Putamen (tissue), 1 donor: ENCODE measurements around the gene ATP2B2.

ENCODE experiments used
- DNase-seq: peaks from one replicate; pipeline ENCODE4 v3.0.0-alpha.2; 2016; ENCODE audit warnings: low spot score

ATP2B2 gene

DNA sequence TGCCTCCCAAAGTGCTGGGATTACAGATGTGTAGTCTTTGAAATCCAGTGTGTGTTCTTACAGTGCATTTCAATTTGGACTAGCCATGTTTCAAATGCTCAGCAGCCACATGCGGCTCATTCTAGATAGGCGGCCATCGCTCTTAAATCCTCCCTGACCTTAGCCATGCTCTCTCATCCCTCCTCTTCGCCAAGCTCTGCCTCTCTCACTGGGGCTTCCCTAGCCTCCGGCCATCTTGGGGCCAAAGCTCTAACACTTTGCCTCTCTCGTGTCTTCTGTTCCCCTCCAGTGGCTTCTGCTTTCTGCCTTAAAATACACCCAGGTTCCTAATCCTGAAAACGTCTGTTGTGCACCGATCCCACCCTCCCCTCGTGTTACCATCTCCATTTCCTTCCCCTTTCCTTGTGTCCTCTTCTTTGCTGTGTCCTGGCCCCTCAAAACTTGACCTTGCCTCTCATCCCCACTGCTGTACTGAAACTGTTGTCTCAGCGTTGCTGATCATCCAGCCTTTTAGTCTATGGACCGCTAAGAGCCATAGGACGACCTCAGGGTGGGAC, 211.3 kb downstream of the ATP2B2 start:
- no peak for DNase-seq

DNA sequence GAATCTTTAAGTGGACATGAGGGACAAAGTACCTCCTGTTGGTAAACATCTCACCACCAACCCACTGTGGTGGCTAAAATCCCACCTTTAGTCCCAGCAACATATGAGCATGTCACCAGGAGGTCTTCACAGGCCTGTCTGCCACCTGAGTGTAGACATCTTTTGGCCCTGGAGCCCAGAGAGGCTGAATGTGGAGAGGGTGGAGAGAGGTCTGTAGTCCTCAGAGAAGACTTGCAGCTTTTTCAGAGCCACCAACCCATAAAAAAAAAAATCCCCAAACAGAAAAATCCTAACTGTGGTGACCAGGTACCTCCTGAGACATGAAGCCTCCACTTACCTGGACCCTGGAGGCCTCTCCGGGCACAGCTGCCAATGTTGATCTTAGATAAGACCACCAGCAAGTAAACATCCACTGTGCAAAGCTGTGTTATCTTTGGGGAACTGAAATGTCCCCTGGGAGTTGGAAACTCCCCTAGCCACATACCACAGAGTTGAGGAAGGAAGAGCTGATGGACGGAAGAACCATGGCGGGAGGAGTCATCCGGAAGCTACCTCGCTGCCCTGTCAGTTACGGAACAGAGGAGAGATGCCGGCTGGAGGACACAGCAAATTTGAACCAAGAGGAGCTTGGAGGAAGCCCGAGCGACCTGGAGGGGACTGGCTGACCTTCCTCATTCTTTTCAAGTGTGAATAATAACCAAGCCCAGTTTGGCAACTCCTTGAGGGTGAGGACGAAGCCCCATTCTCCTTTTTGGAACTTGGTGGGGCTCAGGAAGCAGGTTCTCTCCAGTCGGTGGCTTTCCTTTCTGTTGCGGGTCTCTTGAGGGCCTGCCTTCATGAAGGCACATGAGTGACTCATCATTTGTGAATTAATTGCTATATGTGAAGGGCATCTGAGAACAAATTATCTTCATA, 212.6 kb downstream of the ATP2B2 start, which contains the start of gene GHRL:
Gene GHRL (minus strand): TSS at position 443 of the 915 bp plus-strand sequence. CDS start 2,767 bp downstream, outside the sequence.
- DNase-seq = no peak

DNA sequence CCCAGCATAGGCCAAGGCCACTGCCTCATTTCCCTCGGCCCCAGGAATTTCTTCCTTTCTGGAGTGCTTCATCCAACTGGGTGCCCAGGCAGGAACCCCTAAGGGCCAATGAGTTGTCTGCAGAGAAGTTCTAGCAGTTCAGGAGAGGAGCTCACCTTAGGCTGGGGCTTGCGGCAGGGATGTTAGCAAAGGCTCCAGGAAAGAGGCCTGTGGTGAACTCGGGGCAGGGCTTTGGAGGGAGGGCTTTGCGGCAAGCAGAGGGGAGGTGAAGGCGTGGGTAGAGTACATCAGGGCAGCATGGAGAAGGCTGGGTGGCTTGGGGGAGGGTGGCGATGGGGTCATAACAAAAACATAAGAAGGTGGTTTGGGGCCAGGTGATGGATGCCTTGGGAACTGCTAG, 213.7 kb downstream of the ATP2B2 start:
- DNase-seq = no peak

DNA sequence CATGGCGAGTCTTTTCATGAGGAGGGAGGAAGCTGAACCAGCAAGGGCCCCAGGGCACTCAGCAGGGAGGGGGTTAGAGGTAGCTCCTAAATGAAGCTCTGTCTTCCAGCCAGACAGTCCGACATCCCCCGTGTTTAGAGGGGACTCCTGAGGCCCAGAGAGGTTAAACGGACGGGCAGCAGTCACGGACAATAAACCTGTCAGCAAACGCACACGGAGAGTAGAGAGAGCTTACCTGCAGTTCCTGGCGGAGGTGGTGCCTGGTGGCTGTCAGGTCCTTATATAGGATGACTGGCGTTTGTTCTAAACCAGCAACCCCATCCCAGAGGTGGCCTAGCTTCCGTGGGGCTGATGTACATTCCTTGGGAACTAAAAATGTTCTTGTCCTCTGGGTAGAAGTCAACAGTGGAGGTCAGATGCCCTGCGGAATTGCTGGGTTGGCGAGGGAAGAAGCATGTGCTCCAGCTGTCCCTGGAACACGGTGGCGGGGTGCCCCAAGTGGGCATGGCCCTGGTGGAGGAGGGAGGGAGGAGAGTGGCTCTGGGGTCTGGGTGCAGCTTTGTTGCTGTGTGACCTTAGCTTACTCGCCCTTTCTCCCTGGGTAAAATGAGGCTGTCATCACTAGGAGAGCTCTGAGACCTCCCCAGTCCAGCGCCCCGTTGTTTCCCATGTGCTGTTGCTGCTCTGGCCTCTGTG, 214.8 kb downstream of the ATP2B2 start:
- no peak for DNase-seq

DNA sequence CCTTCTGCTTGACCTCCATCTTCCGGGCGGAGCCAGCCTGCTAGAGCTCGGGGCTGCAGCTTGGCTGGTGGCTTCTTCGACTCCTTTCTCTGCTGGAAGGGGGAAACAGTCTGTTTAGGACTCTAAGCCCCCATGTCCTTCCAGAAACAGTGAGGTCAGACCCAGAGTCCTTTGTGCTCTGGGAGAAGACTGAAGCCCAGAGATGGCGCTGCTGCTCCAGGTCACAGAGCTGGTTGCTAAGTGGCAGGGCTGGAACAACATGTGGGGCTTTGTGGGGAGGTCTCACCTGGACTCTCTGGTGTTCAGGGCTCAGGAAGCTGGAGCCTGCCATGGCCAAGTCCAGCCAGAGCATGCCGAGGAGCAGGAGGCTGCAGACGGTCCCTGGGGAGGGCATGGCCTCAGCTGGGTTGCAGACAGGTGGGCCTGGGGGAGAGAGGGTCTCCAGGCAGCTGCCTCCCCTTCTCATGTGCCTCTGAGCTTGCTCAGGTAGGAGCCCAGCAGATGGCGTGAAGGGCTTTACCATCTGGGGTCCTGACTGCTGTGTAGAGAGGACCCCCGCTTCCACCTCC, 215.5 kb downstream of the ATP2B2 start:
- DNase-seq = no peak

DNA sequence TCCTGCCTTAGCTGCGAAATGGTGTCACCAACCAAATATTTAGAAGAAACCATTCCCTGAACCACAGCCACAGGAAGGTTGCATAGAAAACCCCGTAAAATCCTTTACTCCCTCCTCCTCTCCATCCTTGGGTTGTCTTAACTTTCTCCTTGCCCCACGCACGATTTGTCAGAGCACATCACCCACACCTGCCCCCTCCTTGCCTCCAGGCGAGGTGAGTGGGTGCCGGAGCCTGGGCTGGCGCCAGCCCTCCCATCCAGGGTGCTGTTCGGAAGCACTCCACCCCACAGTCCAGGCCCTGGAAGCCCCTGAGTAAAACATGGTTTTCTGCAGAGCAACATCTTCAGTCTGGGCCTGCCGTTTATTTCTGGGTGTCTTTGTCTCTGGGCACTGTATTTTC, 216.3 kb downstream of the ATP2B2 start:
- DNase-seq = peak; percentile 57

DNA sequence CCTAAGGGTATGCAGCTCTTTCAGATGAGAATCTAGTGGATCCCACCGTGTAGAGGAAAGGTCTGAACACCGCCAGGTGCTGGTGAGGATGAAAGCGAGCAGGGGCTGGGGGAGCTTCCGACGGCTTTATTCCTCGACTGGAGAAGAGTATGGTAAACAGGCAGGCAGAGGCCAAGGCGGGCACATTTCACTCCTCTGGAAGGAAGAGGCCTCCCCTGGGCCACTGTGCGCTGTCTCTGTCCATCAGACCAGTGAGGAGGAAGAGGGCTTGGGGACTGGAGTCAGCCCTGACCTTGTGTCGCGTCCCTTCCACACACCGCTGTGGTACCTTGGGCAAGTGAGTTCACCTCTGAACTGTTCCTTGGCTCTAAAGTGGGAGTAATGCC, 216.8 kb downstream of the ATP2B2 start:
- no peak for DNase-seq

DNA sequence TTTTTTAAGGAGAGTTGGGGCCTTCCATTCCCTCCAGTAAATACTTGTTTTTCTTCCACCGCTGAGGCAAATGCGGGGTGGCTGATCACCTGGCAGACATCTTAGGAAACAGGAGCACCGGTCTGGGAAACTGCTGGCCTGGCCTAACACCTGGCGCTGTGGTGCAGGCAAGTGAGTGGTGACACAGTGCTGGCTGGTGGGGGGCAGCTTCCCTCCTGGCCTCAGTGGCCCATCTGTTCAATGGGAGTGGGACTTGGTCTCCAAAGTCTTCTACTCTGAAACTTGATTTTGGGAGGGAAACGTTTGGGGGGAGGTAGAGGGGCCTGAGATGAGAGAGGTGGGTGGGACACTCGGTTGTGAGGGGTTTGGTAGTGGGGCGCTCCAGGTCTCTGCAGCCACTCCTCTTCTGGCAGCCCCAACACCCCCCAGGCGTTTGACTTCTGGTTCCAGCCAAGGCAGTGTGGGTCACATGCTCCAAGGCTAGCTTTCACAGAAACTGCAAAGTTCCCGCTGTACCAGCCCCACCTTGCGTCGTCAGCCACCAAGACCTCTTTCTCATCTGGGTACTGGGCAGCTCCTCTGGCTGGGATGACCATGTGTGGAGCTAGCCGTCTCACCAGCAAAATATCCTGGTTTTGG, 217.3 kb downstream of the ATP2B2 start:
- no peak for DNase-seq

DNA sequence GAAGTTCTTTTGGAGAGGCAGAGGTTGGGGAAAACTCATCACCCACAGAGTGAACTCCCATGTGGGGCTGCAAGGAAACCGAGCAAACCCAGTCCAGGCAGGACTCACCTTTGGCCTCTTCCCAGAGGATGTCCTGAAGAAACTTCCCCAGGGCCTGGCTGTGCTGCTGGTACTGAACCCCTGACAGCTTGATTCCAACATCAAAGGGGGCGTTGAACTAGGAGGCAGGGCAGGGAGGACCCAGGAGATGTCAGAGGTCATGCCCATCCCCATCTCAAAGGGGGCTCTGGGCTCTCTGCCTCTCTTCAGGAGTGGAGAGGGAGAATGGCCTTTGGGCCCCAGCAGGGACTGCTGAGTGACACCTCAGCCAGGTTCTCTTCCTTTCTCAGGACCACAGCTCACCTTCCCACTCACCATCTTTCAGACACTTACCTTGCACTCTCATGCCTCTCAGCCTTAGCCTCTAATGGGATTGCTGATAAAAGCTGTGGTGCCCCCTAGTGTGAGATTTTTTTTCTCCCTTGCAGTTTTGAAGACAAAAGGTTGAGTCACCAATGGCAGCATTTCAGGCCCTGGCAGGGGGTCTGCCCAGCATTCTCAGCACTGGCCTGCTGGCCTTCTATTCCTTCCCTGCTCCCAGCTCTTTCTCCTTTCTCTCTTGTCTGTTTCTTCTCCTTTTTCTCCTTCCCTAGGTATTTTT, 218.6 kb downstream of the ATP2B2 start:
- peak; percentile 43 for DNase-seq

DNA sequence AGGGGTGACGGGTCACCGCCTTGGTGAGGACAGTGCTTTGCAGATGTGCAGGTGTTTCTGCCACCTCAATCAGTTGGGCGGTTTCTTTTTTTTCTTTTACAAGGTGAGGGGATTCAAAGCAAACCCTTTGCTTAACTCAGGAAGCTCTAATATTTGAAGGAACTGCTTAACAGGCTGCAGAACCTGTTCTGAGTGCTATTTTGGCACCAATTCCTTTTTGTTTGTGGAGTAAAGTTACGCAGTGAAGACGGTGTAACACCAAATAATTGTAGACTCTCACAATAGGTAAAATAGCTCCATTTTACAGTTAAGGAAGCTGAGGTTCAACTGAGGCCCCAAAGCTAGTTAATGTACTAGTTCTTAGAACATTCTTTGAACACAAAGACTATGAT, 219.3 kb downstream of the ATP2B2 start:
- DNase-seq = no peak

DNA sequence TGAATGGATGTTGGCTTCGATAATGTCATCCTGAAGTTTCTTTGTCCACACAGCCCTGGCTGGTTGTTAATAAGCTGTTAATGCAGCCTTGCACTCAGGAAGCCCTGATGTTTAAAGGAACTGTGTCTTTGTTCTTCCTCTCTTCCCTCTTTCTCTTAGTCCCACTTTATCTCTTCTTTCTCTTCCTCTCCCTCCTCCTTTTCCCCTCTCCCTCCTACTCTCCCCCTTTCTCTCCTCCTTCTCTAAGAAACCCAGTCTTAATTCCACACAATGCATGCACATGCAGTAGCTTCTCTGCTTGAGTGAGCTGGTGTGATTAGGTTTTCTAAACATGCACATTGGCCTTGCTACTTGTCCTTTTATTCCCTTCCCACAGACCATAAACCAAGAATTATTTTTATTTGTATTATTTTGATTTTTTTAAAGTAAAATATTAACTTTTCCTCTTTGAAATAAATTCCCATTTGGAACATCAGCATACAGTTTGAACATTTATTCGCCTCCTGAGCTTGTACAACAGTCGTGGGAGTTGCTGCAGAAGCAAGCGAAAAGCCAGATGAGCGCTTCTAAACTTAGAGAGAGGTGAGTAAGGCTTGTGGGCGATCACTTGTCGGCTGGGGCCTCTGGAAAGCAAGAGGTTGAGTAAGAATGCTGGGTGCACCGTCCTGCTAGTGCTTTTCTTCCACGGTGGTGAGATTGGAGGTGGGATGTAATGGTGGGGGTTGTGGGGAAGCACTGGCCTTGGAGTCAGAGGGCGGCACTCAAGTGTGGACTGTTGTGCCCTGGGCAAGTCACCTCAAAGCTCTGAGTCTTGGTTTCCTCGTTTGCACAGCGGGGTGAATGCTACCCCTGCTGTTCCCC, 219.9 kb downstream of the ATP2B2 start:
- DNase-seq = peak; percentile 85

DNA sequence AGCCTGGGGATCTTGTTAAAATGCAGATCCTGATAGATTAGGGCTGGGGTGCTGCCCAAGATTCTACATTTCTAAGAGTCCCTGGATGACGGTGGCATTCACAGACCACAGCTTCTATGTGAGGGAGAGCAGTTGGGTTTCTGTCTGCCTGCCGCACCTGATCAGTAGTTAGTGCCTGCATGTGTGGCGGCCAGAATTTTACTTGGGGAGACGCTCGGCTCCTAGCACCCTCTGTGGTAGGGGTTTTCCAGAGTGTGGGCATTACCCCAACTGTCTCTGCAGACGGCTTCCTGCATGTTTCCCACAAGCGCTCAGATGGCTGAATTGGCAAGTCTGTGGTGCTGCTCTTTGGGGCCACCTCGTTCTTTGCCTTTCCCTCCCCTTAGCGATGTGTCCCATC, 220.9 kb downstream of the ATP2B2 start:
- no peak for DNase-seq

DNA sequence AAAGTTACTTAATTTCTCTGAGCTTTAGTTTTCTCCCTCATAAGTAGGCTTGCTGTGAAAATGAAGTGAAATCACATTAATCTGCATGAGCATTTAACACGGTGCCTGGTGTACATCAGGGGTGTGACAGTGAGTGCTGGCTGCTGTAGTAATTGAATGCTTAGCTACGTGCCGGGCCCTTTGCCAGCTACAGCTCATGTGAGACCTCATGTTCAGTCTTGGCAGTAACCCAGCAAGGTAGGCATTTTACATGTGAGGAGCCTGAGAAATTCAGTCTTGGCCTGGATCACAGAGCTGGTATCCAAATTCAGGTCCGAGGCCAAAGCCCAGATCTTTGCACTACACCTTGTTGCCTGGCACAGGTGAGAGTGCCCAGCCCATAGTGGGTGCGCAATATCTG, 221.7 kb downstream of the ATP2B2 start:
- DNase-seq = peak; percentile 49

DNA sequence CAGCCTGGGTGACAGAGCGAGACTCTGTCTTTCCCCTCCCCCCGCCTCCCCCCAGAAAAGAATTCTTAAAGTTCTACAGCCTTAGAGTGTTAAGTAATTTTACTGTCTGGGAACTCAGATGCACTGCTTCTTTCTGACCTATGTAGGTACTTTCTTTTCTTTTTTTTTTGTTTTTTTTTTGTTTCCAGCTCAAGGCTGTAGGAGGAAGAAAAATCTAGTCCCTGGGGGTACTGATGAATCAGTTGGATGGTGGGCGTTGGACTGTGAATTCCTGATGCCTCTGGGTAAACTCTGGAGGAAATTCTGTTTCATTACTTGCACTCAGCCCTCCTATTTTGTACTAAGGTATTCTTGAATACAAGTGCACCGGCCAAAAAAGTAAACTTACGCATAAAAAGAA, 223.4 kb downstream of the ATP2B2 start:
- DNase-seq = no peak

DNA sequence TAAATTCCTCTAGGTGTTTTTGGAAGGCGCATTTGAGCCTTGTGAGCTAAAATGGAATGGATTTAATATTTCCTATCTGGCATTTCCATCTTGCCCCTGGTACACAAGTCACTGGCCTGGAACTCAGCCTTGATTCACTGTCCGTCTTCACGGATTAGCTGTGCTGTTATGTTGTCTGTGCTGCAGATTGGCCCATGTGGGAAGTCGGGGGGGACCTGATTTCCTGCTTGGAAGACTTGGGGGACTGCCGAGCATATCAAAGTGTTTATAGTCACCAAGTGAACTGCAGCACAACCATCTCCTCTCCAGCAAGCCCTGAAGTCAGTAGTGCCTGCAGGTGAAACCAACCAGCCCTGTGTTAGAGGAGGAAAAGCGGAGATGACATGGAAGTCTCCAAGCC, 224.8 kb downstream of the ATP2B2 start:
- no peak for DNase-seq

DNA sequence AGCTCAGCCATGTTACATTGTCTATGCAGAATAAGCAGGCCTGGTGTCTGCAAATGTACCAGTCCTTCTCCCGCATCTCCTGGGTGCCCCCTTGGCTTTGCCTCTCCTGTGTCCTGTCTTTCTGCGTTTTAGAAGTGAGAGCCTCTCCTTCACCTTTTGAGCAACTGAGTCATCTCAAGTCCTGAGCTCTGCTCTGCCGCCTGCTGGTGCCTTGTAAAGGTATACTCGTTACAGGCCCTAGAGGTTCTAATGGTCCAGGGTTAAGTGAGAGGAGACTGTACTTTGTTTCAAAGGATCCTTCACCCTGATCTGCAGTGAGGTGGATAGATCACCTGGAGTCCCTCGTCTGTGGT, 225.2 kb downstream of the ATP2B2 start:
- DNase-seq = no peak

DNA sequence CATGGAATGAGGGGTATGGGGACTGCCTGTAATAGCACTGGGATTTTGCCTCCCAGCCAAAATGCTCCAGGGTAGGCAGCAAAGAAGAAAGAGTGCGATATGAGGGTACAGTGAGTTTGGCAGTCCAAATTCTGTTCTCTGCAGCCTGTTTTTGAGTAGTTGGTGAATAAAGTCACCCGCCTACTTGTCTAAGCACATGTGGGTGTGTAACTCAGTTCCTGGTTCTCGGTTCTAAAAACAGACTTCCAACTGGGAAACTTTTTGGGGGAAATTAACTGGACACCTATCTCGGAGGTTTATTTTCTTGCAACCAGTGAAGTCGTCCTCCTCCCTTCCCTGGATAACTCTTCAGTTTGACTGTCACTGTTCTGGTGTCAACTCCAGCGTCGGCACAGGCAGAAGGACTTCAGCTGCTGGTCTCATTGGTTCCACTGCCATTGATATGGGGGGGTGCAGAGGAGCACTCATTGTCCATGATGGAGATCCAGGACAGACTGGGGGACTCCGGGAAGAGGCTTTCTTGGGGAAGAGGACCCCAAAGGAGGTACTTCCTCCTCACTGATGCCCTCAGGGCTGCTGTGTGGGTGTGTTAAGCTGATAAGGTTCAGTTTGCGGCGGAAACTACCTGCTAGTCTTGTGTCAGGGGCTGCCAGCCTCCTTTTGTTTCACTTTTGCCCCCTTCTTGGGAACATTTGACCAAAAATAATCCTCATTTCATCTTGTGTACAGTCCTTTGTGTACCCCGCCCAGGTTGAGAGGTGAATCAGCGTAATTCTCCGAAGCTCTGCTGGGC, 225.8 kb downstream of the ATP2B2 start:
- DNase-seq = no peak

DNA sequence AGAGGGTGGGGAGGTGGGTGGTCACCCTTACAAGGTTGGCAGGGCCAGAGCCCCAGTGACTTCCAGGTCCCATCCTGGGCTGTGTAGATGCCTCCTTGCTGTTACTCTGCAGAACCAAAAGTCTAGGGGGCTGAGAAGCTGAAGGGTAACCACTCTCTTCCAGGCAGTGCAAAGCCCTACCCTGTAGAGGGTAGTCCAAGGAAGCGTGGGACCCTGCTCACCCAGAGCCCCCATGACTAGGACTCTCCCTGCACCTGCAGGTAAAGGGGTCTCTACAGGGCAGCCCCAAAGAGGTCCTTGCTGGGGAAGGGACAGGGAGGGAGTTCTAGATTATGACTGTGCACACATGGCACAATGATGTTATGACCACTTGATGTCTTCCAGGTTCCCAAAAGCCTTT, 226.9 kb downstream of the ATP2B2 start:
- DNase-seq = no peak

DNA sequence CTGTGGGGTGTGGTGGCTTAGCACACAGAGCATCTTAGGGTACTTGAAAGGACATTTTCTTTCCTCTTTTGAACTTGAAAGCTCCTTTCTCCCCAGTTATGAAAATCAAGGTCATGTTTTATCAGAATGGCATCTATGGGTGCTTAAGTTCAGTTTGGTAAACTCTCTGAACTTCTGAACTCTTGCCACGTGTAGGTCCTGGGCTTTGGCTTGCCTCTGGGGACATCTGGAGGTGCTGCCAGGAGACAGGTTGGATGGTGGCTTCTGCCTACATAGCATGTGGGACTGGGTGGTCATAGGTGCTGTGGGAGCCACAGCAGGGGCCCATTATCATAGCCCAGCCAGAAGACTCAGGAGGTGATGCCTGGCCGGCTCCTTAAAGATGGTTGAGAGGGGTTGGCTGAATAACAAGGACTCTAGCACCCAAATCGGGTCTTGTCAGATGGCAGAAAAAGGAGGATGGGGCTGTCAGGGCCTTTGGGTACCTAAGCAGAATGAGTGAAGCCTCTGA, 228.2 kb downstream of the ATP2B2 start:
- DNase-seq = no peak

DNA sequence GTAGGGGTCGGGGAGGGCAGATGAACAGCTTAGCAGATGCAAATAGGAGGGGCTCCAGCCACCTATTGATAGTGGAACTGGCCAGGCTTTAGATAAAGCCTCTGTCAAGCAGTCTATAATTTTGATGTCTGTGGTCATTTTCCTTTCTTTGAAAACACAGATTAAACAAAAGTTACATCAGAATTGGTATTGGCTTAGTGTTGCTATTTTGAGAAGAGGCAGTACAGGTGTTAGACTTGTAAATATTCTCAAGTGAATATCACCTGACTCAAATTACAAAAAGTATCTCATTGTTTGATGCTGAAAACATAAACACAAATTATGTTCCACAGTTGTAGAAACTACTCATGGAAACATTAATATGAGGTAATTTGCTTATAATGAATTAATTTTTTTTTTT, 230.8 kb downstream of the ATP2B2 start:
- no peak for DNase-seq
